ENCODE results near the gene RCSD1.

DNA sequence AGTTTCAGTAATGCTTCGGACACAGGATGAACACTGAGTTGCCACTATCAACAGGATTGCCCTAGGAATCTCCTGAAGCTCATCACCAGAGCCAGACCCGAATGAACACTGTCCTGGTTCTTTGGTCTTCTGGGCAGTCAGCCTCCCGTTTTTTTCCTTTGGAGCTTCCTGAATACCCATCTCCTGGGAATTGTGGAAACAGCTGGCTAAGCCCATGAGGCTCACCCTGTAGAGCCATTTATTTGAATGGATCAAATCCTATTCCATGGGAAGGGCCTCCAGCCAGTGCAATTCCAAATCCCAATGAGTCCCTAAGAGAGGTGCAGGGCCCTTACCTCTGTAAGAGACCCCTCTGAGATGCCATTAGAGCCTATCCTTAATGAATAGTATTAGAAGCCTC, 5.9 kb downstream of the RCSD1 start:
- TF ChIP-seq, protein P1, sequence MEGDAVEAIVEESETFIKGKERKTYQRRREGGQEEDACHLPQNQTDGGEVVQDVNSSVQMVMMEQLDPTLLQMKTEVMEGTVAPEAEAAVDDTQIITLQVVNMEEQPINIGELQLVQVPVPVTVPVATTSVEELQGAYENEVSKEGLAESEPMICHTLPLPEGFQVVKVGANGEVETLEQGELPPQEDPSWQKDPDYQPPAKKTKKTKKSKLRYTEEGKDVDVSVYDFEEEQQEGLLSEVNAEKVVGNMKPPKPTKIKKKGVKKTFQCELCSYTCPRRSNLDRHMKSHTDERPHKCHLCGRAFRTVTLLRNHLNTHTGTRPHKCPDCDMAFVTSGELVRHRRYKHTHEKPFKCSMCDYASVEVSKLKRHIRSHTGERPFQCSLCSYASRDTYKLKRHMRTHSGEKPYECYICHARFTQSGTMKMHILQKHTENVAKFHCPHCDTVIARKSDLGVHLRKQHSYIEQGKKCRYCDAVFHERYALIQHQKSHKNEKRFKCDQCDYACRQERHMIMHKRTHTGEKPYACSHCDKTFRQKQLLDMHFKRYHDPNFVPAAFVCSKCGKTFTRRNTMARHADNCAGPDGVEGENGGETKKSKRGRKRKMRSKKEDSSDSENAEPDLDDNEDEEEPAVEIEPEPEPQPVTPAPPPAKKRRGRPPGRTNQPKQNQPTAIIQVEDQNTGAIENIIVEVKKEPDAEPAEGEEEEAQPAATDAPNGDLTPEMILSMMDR (IDR thresholded peaks at IDR 0.05; ENCODE audit: low read depth, low read length), result no peak
- TF ChIP-seq EZH2phosphoT487 (IDR thresholded peaks at IDR 0.05; ENCODE audit: low read depth), result no peak
